ENCODE results near the gene ENPP7. TPM values are rescaled to one million over a fixed set of nuclear protein-coding genes. Genes with fewer than 3 reads are reported as not detected.

Gene ENPP7
- total RNA-seq, 1 donor from 2014 or later, result not detected

GRCh38 chr17:79735096-79735495 lies 4.4 kb downstream of the ENPP7 start:
- Mint-ChIP-seq H3K4me3 (ENCODE audit: low read depth) (no peak overlapping the region), H3K36me3 (ENCODE audit: insufficient read depth) (no peaks in the 10 kb centered on the region), H3K9me3 (ENCODE audit: low read depth) (no peaks in the 10 kb centered on the region), H3K27ac (no peak overlapping the region), H3K4me1 (ENCODE audit: low read depth) (peaks cover 28% of the 10 kb centered on the region), H3K27me3 (no peaks in the 10 kb centered on the region)
- TF ChIP-seq CTCF (IDR thresholded peaks at IDR 0.05; ENCODE audit: unreplicated experiment), result no peak
- no peak for DNase-seq (ENCODE audit: low spot score, unreplicated experiment)

GRCh38 chr17:79737046-79737921 lies 6.5 kb downstream of the ENPP7 start:
- no peak overlapping the region for H3K27ac Mint-ChIP-seq
- H3K4me1 Mint-ChIP-seq (ENCODE audit: low read depth), result peaks cover 41% of the 10 kb centered on the region
- no peaks in the 10 kb centered on the region for H3K36me3 Mint-ChIP-seq (ENCODE audit: insufficient read depth)
- no peak for DNase-seq (ENCODE audit: low spot score, unreplicated experiment)
- H3K4me3 Mint-ChIP-seq (ENCODE audit: low read depth), result no peak overlapping the region
- TF ChIP-seq CTCF (IDR thresholded peaks at IDR 0.05; ENCODE audit: unreplicated experiment), result no peak
- H3K27me3 Mint-ChIP-seq, result no peaks in the 10 kb centered on the region
- no peaks in the 10 kb centered on the region for H3K9me3 Mint-ChIP-seq (ENCODE audit: low read depth)

- no peak for DNase-seq (ENCODE audit: low spot score, unreplicated experiment)
- Mint-ChIP-seq H3K4me1 (ENCODE audit: low read depth) (peaks cover 39% of the 10 kb centered on the region), H3K36me3 (ENCODE audit: insufficient read depth) (no peaks in the 10 kb centered on the region), H3K9me3 (ENCODE audit: low read depth) (no peaks in the 10 kb centered on the region), H3K27me3 (no peaks in the 10 kb centered on the region), H3K4me3 (ENCODE audit: low read depth) (no peak overlapping the region), H3K27ac (no peak overlapping the region)
- TF ChIP-seq CTCF (IDR thresholded peaks at IDR 0.05; ENCODE audit: unreplicated experiment), result no peak
These were observed 7.3 kb downstream of the ENPP7 start for GRCh38 chr17:79737922-79738578.

GRCh38 chr17:79738643-79739042 lies 7.9 kb downstream of the ENPP7 start:
- no peak for TF ChIP-seq CTCF (IDR thresholded peaks at IDR 0.05; ENCODE audit: unreplicated experiment)
- Mint-ChIP-seq H3K27ac (no peak overlapping the region), H3K9me3 (ENCODE audit: low read depth) (no peaks in the 10 kb centered on the region), H3K4me3 (ENCODE audit: low read depth) (peak overlapping the region; percentile 54), H3K4me1 (ENCODE audit: low read depth) (peaks cover 42% of the 10 kb centered on the region), H3K27me3 (no peaks in the 10 kb centered on the region), H3K36me3 (ENCODE audit: insufficient read depth) (no peaks in the 10 kb centered on the region)
- no peak for DNase-seq (ENCODE audit: low spot score, unreplicated experiment)

GRCh38 chr17:79739148-79740062 lies 8.7 kb downstream of the ENPP7 start:
- DNase-seq (ENCODE audit: low spot score, unreplicated experiment), result no peak
- H3K9me3 Mint-ChIP-seq (ENCODE audit: low read depth), result no peaks in the 10 kb centered on the region
- no peaks in the 10 kb centered on the region for H3K27me3 Mint-ChIP-seq
- H3K4me1 Mint-ChIP-seq (ENCODE audit: low read depth), result peaks cover 45% of the 10 kb centered on the region
- no peak for TF ChIP-seq CTCF (IDR thresholded peaks at IDR 0.05; ENCODE audit: unreplicated experiment)
- H3K4me3 Mint-ChIP-seq (ENCODE audit: low read depth), result peak overlapping the region; percentile 54
- no peaks in the 10 kb centered on the region for H3K36me3 Mint-ChIP-seq (ENCODE audit: insufficient read depth)
- peak overlapping the region; percentile 94 for H3K27ac Mint-ChIP-seq

Data from progenitor cell of endocrine pancreas (in vitro differentiated cells).